ENCODE measurements around the gene KCNK17.

- TF ChIP-seq CTCF (IDR thresholded peaks at IDR 0.05) (no peak), POLR2A (IDR thresholded peaks at IDR 0.05) (no peak)
Measured at GRCh38 chr6:39341937-39342336, 27.7 kb upstream of the KCNK17 start.

All from stomach (tissue), 4 donors.